NCI-H748 (cell line): ENCODE results near the gene NFYA.

Source experiments
- DNase-seq: peaks from one replicate; lab custom pipeline; 2025; ENCODE audit not compliant: unreplicated experiment; lab: John Stamatoyannopoulos, UW

The NFYA gene

DNA sequence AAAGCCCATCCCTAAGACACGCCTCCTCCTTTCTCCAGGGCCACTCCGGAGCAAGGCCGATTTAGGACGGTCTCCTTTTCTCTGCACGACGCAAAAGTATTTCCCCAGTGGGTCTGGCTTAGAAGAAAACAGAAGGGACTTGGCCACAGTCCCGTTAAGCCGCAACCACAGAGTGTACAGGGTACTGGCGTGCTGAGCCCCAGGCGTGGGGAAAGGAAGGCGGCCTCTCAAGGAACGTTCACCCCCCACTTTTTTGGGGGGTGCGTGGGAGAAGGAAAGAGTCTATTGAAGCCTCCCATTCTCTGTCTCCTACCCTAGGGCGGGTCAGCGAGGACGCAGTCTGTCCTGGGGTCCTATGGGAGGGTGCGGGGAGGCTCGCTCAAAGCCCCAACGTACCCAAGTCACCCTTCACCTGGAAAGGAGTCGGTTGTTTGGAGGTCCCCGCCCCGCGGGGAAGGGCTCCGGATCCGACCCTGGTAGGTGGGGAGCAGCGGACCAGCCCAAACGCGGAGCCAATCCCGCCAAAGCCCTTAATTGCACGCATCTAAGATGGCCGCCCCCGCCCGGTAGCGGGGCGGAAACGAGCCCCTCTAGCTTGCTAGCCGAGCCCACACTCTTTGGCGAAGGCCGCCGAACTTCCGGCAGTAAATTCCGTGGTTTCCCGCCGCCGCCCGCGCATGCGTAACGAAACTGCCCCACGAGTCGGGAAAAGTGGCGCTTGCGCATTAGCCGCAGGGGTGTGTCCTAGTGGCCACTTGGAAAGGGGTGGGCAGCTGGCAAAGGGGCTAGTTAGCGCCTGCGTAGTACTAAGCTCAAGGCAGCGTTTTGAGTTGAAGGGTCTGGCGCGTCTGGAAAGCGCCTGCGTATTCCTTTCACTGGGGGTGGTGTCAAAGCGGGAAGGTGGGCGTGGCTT, 595 bp upstream of the NFYA start, which contains the start of gene OARD1:
Gene OARD1 (minus strand): TSS at position 434 of the 913 bp plus-strand sequence. CDS start 722 bp downstream, outside the sequence.
- DNase-seq: peak; percentile 100

- peak; percentile 95 for DNase-seq
These were observed 611 bp downstream of the NFYA start for GRCh38 chr6:41073203-41073967.

DNA sequence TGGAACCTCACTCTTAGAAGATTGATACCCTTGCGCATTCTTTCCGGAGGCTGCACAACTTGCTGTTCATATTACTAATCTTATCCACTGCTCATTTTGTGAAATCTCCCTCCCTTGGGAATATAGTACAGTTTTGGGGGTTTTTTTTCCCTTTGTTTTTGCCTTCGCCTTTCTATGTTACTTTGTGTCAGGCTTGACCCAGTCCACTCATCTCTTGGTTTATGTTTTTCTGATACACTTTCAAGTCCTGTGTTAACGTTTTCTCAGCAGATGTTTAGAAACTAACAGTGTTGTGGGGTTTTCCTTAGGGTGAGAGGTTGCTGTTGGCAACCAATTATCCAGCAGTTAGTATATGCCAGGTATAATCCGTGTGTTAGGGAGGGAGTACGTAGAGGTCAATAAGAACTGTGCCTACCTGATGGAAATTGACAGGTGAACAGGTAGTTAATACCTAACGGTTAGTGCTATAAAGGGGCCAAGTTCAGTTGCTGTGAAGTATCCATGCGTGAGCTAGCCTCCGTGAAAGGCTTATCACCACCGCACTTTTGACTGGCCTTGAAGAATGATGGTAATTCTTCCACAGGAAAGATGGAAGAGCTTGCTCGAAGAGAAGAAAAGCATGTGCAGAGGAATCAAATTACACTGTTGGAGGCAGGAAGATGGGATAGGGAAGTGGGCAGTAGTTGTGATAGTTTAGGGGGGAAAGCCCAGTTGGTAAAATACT, 1.4 kb downstream of the NFYA start:
- peak; percentile 77 for DNase-seq

GRCh38 chr6:41074692-41075436, 2.1 kb downstream of the NFYA start:
- no peak for DNase-seq

GRCh38 chr6:41075651-41076626, 3.2 kb downstream of the NFYA start:
- no peak for DNase-seq

DNA sequence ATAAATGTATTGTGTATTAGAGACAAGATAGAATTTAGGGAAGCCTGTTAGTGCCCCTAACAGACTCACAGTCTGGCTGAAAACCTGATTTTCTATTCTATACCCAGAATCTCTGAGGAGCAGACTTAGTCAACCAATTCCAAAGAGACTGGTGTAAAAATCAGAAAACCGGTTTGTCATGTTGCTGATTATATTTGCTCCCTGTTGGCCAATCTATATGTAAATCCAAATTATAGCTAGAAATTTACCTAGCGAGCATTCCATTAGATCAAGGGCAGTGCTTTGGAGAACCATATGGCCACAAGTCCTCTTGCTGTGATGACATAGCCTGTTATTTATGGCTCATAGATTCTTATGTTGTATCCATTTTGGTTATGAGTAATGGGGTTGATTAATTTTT, 4.8 kb downstream of the NFYA start:
- DNase-seq: no peak

GRCh38 chr6:41078101-41078500, 5.3 kb downstream of the NFYA start:
- DNase-seq: no peak

DNA sequence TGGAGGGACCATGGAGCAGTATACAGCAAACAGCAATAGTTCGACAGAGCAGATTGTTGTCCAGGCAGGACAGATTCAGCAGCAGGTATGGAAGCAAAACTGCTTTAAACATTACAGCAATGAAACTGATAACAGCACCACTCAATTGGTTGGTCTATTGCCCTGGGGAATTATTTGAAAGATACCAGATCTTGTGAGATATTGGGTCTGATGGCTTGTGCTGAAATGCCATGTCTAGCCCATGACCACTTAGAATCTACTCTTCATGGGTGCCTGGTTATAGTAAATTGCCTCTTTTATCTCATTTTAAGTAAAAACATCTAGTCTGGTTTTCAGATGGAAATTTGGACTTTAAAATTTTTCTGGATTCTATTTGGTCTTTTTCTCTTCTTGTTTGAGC, 6.3 kb downstream of the NFYA start:
- DNase-seq: no peak

DNA sequence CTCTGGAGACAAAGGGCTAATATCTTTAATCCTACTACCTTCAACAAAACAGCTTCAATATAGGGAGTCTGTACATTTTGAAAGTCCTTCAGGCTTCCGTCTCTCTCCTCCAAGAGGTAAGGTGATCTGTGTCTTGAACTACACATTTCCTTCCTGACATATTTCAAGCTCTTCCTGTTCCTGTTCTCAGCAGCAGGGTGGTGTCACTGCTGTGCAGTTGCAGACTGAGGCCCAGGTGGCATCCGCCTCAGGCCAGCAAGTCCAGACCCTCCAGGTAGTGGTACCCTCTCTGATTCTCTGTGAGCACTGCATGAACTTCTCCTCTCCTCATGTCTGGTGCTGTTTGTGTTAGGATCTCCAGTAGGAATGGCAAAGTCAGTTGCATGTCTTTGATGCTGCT, 7.8 kb downstream of the NFYA start:
- DNase-seq: no peak

DNA sequence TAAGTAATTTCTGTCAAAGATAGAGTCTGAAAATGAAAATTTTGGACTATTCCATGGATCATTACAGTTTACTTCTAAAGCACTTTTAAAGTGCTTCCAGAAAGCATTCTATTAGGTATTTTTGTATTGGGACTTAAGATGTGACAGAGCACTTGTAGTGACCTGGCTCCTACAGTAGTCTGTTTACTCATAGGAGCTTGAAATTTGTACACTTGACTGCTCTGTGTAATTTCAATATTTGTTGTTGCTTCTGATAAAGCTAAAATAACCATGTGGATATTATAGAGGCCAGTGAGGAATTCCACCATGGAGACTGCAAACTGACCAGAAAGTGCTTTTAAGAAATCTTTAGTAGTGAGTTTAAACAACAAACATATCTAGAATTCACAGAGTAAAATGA, 10.3 kb downstream of the NFYA start:
- DNase-seq: no peak

DNA sequence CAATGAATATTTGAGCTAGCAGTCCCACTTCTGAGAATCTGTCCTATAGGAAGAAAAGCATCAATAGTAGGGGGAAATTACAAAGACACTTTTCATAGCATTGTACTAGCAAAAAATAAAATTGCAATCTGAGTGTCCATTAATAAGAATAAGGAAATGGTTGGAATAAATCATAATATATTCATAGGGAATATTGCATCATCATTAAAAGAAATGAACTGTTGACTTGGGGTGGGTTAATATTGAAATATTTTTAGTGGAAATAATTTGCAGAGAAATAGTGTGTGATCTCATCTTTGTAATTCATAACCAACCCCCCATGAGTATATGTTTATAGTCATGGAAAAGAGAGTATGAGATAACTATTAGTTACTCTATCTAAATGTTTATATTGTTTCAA, 12.4 kb downstream of the NFYA start:
- DNase-seq: no peak

DNA sequence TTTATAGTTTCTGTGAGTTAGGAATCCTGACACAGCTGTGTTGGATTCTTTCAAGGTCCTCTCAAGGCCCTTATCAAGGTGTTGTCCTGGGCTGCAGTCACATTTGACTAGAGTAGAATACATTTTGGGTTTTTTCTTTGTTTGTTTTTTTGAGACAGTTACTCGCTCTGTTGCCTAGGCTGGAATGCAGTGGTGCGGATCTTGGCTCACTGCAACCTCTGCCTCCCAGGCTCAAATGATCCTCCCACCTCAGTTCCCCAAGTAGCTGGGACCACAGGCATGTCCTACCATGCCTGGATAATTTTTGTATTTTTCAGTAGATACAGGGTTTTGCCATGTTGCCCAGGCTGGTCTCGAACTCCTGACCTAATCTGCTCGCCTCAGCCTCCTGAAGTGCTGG, 15.7 kb downstream of the NFYA start:
- DNase-seq: no peak

DNA sequence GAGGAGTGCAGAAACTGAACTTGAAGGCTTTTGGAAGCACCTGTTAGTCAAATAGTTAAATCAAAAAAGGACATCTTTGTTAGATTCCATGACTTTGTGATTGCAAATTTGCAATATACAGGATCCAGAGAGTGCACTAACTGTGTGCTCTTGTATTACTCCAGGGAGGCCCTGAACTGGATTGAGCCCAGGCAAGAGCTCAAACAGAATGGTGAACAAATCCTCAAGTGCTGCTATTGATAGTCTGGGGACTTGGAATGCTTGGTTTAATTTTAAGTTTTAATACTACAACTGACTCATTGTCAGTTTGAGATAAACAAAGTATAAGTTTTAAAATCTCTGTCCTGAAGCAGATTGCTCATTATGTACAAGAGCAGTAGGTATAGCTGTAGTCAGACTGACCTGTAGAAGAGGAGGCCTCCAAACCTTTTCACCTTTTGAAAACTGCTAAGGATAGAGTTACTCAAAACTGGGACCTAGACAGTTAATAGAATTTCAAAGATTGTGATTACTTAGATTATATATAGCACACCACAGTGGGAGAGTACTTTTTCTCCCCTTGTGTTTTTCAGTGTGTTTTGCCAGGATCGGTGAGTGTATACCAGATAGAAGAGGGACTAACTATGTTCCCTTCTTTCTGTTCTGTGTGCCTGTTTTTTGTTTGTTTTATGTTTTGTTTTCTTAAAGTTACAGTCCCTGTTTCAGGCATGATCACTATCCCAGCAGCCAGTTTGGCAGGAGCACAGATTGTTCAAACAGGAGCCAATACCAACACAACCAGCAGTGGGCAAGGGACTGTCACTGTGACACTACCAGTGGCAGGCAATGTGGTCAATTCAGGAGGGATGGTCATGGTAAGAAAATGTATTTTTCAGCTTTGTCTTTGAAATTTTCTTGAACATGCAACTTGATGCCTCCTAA, 18.3 kb downstream of the NFYA start:
- no peak for DNase-seq

DNA sequence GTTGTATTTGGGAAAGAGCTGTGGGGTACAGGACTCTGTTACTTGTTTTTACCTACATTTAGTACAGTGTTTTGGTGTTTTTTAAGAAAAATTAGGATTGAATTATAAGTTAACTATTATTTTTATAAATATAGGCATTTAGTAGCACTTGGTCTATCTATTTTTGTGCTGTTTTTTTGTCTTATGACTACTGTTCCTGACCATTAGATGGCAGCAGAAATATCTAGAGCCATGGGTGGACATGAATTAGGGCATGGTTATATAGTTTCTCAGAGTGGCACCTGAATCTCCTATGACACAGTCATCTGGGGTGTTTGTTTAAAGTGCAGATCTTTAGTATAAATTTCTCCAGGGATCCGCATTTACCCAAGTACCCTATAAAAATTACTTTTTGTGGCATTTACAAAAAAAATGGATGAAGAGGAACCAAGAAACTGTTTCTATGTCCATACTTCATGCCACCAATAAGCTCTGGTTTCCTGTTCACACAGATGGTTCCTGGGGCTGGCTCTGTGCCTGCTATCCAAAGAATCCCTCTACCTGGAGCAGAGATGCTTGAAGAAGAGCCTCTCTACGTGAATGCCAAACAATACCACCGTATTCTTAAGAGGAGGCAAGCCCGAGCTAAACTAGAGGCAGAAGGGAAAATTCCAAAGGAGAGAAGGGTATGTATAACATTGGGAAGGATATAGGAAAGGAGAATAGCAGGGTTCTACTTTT, 19.8 kb downstream of the NFYA start:
- DNase-seq: peak; percentile 34

GRCh38 chr6:41093729-41094128, 21.0 kb downstream of the NFYA start:
- DNase-seq: no peak

DNA sequence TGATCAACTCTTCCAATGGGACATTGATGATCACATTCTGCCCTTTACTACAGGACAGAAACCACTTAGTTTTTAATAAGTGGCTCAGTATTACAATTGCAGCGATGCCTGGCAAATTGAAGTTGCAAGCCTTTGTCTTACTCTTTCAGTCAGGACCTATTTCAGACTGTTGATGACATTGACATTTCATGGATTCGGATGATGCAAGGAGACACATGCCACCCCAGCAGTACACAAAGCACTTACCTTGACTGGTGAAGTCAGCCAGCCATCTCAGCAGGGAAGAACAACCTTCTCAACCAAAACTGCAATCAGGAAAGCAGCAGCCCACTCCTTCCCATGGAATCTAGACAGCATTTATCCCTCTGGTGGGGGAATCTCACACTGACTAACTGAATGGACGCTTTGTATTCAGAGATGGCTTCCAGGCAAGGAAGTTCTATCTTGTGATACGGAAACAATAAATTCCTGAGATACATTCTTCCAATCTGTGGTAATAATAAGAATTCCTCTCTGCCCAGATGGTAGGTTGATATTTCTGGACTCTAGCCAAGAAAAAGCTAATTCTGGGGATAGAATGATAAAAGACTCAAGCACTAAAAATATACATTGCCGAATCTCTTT, 24.8 kb downstream of the NFYA start:
- no peak for DNase-seq

GRCh38 chr6:41098366-41098765, 25.6 kb downstream of the NFYA start:
- no peak for DNase-seq
